Psoas muscle (tissue), 8 donors: ENCODE data around the gene RUNX2. TPM values are rescaled to one million over a fixed set of nuclear protein-coding genes. Genes with fewer than 3 reads are reported as not detected.

Experiments used
- ATAC-seq, 4 donors: fragments of 200-7000 bp; cut with Tn5 transposase; one replicate each; pipeline ENCODE4 v1.9.1; 2020; ENCODE audit warnings: moderate library complexity in 3 of 4, mild to moderate bottlenecking in 2 of 4
- DNase-seq, 2 donors: peaks; one replicate each; pipeline ENCODE4 v3.0.0-alpha.2; 2020
- H3K27ac ChIP-seq: fragments of 200-600 bp; one replicate; pipeline ENCODE4 v1.8.0; 2022
- H3K27me3 ChIP-seq, 3 donors: fragments of 200-600 bp in 1 of 3; one replicate each; pipeline versions ENCODE4 v1.6.1 to v1.8.0; 2013 to 2022; ENCODE audit warnings: low read length in 2 of 3, mild to moderate bottlenecking in 2 of 3, moderate library complexity in 1 of 3; ENCODE audit not compliant: insufficient read depth in 3 of 3
- H3K36me3 ChIP-seq, 2 donors: fragments of 200-600 bp in 1 of 2; one replicate each; pipeline versions ENCODE4 v1.6.1 to v1.8.0; 2013 to 2022; ENCODE audit warnings: low read depth in 1 of 2, mild to moderate bottlenecking in 1 of 2, moderate library complexity in 1 of 2; ENCODE audit not compliant: insufficient read depth in 1 of 2
- H3K4me1 ChIP-seq: fragments of 200-600 bp; one replicate; pipeline ENCODE4 v1.8.0; 2022
- H3K4me3 ChIP-seq: fragments of 200-600 bp; one replicate; pipeline ENCODE4 v1.8.0; 2022; ENCODE audit warnings: mild to moderate bottlenecking
- H3K9me3 ChIP-seq: fragments of 200-600 bp; one replicate; pipeline ENCODE4 v1.8.0; 2022
- CTCF ChIP-seq: fragments of 200-600 bp; IDR thresholded peaks from one replicate; pipeline ENCODE4 v1.8.0; 2022; ENCODE audit warnings: antibody characterized with exemption
- WGBS, 3 donors: extraction: QIAGEN DNeasy Blood & Tissue Kit; methylation state at CpG; one replicate each; pipeline versions ENCODE4 v1.1.6 to v1.1.7; 2013; 5-methylcytosine and 5-hydroxymethylcytosine counted together
- intact Hi-C, 2 donors: fragments of 100-400 bp; cut with DNase I; formaldehyde crosslinking; loops; one replicate each; pipeline versions ENCODE4 v1.11.0 to v1.14.2; 2022
- polyA plus RNA-seq, 3 donors: library from polyadenylated mRNA; stranded (reverse); fragments of 200-250 nt; gene quantifications; one replicate each; pipeline ENCODE4 v1.2.3, GENCODE V29; 2013
- total RNA-seq, 4 donors: library from RNA; stranded (reverse); fragmentation: NEBNext Ultra II Directional in 2 of 4; extraction: Animal tissue kit (Norgen Biotek cat#: 25700) in 2 of 4; gene quantifications; one replicate each; pipeline versions ENCODE4 v1.2.1 to v1.2.4, GENCODE V29; 2021 to 2023
- donor health status: healthy with polysubstance abuse.
- donor health status: DM: no; HTN: no; CAD: no; lungs with moderate emphysema.
- donor health status: Bipolar disorder and iron deficiency.
- donor health status: healthy.
- donor health status: DM: yes; HTN: yes; CAD: no.
- donor health status: DM: no; HTN: no; CAD: no.
- donor health status: DM: no; HTN: no; CAD: no.
- donor health status: DM: yes; HTN: yes; CAD: no.

Gene RUNX2
- total and polyA plus RNA-seq, 7 donors, result 0.07 to 0.69 (median 0.21) TPM

GRCh38 chr6:45595010-45595851 is 267.1 kb downstream of the RUNX2 start:
- 61 to 71% (median 67%) methylated on average over 5 of the region's 5 CpGs for WGBS, 3 donors

GRCh38 chr6:45597424-45597823 is 269.3 kb downstream of the RUNX2 start:
- Histone ChIP-seq H3K4me3 (no peak overlapping the region), H3K27ac (no peak overlapping the region), H3K4me1 (peaks cover 9% of the 10 kb centered on the region), H3K9me3 (no peaks in the 10 kb centered on the region), H3K27me3 (no peaks in the 10 kb centered on the region), H3K36me3 (no peaks in the 10 kb centered on the region)
- intact Hi-C loops, result no loop called here
- no peak for TF ChIP-seq CTCF
- WGBS, 3 donors, result 77 to 79% (median 78%) methylated on average over 5 of the region's 5 CpGs
- ATAC-seq, result no peak
- DNase-seq, result no peak

More at GRCh38 chr6:45595010-45595851, 267.1 kb downstream of the RUNX2 start:
- Histone ChIP-seq H3K27ac (no peak overlapping the region), H3K9me3 (no peaks in the 10 kb centered on the region), H3K4me3 (no peak overlapping the region), H3K4me1 (peaks cover 15% of the 10 kb centered on the region), H3K27me3 (no peaks in the 10 kb centered on the region), H3K36me3 (no peaks in the 10 kb centered on the region)
- ATAC-seq, result peak; percentile 72 to 96 (median 88)
- intact Hi-C loops, result no loop called here
- no peak for DNase-seq
- no peak for TF ChIP-seq CTCF

- Histone ChIP-seq H3K27ac (no peak overlapping the region), H3K27me3 (no peaks in the 10 kb centered on the region), H3K4me3 (no peak overlapping the region), H3K9me3 (no peaks in the 10 kb centered on the region), H3K4me1 (peaks cover 9% of the 10 kb centered on the region), H3K36me3 (no peaks in the 10 kb centered on the region)
- DNase-seq, result no peak
- TF ChIP-seq CTCF, result no peak
- ATAC-seq, result no peak
- intact Hi-C loops, result no loop called here
Observed at GRCh38 chr6:45599053-45599452, 270.9 kb downstream of the RUNX2 start.

DNA sequence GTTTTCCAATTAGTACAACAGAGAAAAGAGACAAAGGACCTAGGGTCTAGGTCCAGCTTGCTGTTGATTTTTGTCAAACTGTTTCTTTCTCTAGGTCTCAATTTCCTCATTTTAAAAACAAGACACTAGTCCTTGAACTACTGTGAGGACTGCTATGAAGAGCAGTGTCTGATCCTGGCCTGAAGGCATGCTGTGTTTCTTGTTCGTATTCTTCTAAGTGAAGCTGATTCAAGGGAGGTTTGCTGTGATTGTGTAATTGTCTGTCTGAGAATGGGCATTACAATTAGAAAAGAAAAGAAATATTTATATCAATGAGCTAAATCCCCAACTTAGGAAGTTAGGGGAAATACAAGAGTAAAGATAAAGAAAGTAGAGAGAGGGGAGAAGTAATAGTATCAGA is 277.8 kb downstream of the RUNX2 start:
- no peak for ATAC-seq
- 91 to 97% (median 92%) methylated on average over 1 of the region's 1 CpG for WGBS, 3 donors
- no peaks in the 10 kb centered on the region for H3K9me3 ChIP-seq
- no peaks in the 10 kb centered on the region for H3K27me3 ChIP-seq
- H3K4me1 ChIP-seq, result peaks cover 6% of the 10 kb centered on the region
- intact Hi-C loops, result no loop called here
- H3K36me3 ChIP-seq, result no peaks in the 10 kb centered on the region
- H3K4me3 ChIP-seq, result no peak overlapping the region
- DNase-seq, result no peak
- H3K27ac ChIP-seq, result no peak overlapping the region
- TF ChIP-seq CTCF, result no peak
